T-helper 2 cell treated with Interferon-gamma antibody and Interleukin-4, amounts not matched to agents 5 μg/mL and 100 μg/mL, for 36 hours (primary cell): ENCODE results near the gene OMA1.

ENCODE experiments used
- DNase-seq: peaks from one replicate; pipeline ENCODE4 v3.0.0; 2021; ENCODE audit warnings: low spot score
- H3K27ac Mint-ChIP-seq: one replicate; pipeline ENCODE4 v1.8.0; 2021; ENCODE audit warnings: mild to moderate bottlenecking, mixed read lengths
- H3K27me3 Mint-ChIP-seq: one replicate; pipeline ENCODE4 v1.8.0; 2021; ENCODE audit warnings: low read depth, mixed read lengths
- H3K36me3 Mint-ChIP-seq: one replicate; pipeline ENCODE4 v1.8.0; 2021; ENCODE audit warnings: low read depth, mixed read lengths
- H3K4me1 Mint-ChIP-seq: one replicate; pipeline ENCODE4 v1.8.0; 2021; ENCODE audit warnings: low read depth, mixed read lengths
- H3K4me3 Mint-ChIP-seq: one replicate; pipeline ENCODE4 v1.8.0; 2022; ENCODE audit warnings: mild to moderate bottlenecking, moderate library complexity, mixed read lengths
- H3K9me3 Mint-ChIP-seq: one replicate; pipeline ENCODE4 v1.8.0; 2021; ENCODE audit warnings: mixed read lengths

OMA1 gene

DNA sequence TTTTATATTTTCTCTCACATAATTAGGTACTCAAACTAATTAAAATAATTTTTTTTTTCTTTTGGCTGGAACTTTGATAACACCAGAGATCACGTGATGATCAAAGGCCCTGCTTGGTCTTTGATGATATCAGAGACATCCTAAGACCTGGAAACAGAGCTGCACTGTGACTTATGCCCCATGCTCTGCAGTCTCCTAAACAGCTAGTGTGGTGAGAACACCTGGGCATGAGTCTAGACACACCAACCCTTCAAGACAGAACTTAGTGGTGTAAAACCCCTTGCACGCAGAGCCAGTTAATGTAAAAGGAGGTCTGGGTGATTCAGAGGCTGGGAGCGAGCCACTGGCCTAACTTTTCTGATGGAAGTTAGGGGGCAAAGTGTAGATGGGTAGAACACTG is 70.3 kb downstream of the OMA1 start:
- H3K9me3 Mint-ChIP-seq = no peaks in the 10 kb centered on the region
- no peaks in the 10 kb centered on the region for H3K27me3 Mint-ChIP-seq
- no peak for DNase-seq
- no peaks in the 10 kb centered on the region for H3K4me1 Mint-ChIP-seq
- H3K4me3 Mint-ChIP-seq = no peak overlapping the region
- no peak overlapping the region for H3K27ac Mint-ChIP-seq
- H3K36me3 Mint-ChIP-seq = no peaks in the 10 kb centered on the region

DNA sequence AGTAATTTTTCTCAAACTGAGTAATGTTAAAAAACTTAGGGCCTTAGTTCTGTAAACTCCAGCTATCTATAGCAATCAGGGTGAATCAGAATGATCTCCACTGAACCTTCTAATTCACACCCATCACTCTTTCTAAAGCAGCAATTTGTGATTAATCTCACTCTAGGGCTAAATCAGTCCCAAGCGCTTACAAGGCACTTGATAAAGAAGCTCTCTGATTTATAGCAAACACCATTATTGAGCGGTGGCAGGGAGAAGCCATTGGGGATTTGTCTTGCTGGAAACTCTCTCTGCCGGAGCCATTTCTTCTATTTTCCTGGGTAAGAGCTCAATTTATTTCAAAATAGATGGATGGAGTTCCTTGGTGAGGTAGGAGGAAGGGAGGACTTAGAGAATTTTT is 77.0 kb downstream of the OMA1 start:
- H3K4me1 Mint-ChIP-seq = no peaks in the 10 kb centered on the region
- H3K9me3 Mint-ChIP-seq = no peaks in the 10 kb centered on the region
- no peak overlapping the region for H3K27ac Mint-ChIP-seq
- no peaks in the 10 kb centered on the region for H3K27me3 Mint-ChIP-seq
- H3K4me3 Mint-ChIP-seq = no peak overlapping the region
- DNase-seq = no peak
- H3K36me3 Mint-ChIP-seq = no peaks in the 10 kb centered on the region

DNA sequence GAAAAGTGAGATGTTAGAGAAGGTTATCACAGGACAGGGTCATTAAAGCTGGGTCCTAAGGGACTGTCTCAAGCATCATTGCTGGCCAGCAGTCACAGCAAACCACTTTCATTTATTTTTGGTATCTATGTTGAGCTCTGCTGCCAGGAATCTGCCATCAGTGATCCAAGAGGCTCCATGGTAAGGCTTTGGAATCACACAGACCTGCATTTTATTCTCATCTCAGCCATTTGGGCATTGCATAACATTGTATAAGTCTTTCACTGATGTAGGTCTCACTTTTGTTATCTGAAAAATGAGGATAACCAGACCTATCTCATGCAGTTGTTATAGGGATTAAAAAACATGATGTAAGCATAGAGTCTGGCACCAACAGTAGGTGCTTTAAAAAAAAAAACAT is 77.5 kb downstream of the OMA1 start:
- no peak for DNase-seq
- Mint-ChIP-seq H3K4me3 (no peak overlapping the region), H3K27ac (no peak overlapping the region), H3K9me3 (no peaks in the 10 kb centered on the region), H3K4me1 (no peaks in the 10 kb centered on the region), H3K36me3 (no peaks in the 10 kb centered on the region), H3K27me3 (no peaks in the 10 kb centered on the region)

DNA sequence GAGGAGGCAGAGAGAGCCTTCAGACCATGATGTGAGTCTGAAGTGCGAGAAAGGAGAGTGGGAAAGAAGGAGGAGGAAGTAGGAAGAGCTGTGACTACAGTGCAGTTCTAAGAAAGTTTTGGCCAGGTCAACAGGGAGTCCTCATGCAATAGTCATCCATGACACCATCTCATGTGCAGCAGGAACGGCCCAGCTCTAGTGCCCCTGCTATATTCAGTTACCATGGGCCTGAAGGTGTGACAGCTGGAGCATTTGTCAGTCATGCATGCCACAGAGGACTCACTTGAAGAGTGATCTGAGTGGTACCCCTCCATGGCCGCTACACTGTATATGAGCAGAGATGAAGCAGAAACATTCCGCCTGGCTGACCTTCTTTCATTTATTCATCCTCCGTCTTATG is 77.9 kb downstream of the OMA1 start:
- Mint-ChIP-seq H3K27me3 (no peaks in the 10 kb centered on the region), H3K27ac (no peak overlapping the region), H3K4me1 (no peaks in the 10 kb centered on the region), H3K4me3 (no peak overlapping the region), H3K9me3 (no peaks in the 10 kb centered on the region), H3K36me3 (no peaks in the 10 kb centered on the region)
- no peak for DNase-seq

DNA sequence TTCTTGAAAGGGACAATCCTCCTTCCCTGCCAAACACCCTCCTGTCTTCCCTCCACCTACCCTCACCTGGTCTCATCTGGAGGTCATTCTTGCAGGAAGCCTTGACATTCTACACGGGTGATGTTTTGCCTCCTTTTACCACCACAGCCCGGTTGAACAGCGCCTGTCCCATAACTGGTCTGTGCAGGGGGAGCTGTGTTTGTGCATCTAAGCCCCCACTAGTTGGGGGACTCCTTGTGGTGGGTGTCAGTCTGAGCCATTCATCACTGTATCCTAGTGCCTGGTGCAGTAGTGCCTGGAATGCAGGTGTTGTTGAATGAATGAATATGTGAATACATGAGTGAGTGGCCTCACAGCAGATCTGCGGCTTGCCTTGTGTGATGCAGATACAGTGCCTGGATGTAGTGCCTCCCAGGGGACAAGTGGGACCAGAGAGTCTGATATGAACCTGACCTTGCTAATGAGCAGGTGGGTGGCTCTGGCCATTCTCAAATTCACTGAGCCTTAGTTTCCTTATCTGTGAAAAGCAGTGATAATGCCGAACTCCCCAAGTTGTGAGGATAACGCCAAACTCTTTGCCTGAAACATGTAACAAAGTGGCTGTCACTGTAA is 79.8 kb downstream of the OMA1 start:
- Mint-ChIP-seq H3K36me3 (no peaks in the 10 kb centered on the region), H3K9me3 (no peaks in the 10 kb centered on the region)

DNA sequence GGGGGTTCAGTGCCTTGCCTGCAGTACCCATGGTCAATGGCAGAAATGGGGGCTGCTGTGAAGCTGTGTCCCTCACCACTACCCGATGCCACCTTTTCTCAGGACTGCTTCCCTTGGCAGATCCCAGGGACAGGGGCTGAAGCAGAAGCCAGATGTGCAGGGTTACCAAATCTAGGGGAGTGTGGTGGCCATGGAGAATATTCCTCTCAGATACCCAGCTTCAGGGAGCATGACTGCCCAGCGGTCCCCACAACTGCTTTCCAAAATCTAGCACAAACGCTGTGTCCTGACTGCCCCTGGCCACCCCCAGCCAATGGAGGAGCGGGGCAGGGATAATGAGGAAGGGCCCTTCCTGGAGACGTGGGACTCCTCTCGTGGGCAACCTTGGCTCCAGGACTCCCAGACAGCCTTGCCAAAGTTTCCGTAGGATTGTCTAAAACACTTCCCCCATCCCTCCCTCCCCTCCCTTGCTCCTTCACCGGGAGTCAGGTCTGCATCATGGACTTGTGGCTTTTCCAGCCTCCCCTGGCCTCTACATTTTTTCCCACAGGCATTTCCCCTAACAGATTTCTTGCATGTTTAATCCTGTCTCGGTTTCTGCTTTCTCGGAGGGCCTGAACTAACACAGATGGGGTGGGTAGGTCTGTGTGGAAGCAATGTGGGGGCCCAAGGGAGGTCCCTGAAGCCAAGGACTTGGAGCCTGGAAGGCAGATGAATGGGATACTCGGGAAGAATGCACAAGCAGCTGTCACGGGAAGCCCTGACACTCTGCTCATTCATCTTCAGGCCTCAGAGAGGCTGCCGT is 80.5 kb downstream of the OMA1 start:
- H3K4me1 Mint-ChIP-seq = no peaks in the 10 kb centered on the region
- H3K27ac Mint-ChIP-seq = no peak overlapping the region
- DNase-seq = no peak
- H3K4me3 Mint-ChIP-seq = no peak overlapping the region
- no peaks in the 10 kb centered on the region for H3K27me3 Mint-ChIP-seq
- H3K36me3 Mint-ChIP-seq = no peaks in the 10 kb centered on the region
- H3K9me3 Mint-ChIP-seq = no peaks in the 10 kb centered on the region

More for the DNA sequence above, 79.8 kb downstream of the OMA1 start:
- H3K27ac Mint-ChIP-seq = no peak overlapping the region
- no peaks in the 10 kb centered on the region for H3K27me3 Mint-ChIP-seq
- no peak overlapping the region for H3K4me3 Mint-ChIP-seq
- no peaks in the 10 kb centered on the region for H3K4me1 Mint-ChIP-seq
- no peak for DNase-seq

DNA sequence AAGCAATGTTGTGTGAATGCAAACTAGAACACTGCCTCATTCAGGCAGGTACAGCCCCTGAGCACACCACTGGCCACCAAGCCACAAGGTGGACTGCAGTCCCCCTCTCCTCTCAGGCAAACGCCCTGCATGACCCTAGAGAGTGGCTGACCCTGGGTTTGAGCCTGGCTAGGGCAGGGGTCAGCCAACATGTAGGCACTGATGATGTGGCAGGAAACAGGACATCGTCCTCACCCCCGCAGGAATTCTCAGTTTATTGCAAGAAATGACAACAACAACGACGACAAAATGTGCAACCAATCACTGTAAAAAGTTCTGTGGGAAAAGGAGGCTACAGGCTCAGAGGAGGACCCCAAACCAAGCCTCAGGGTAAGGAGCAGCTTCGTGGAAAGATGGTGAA is 81.3 kb downstream of the OMA1 start:
- no peaks in the 10 kb centered on the region for H3K4me1 Mint-ChIP-seq
- no peak overlapping the region for H3K4me3 Mint-ChIP-seq
- no peak overlapping the region for H3K27ac Mint-ChIP-seq
- H3K36me3 Mint-ChIP-seq = no peaks in the 10 kb centered on the region
- no peak for DNase-seq
- H3K9me3 Mint-ChIP-seq = no peaks in the 10 kb centered on the region
- H3K27me3 Mint-ChIP-seq = no peaks in the 10 kb centered on the region

DNA sequence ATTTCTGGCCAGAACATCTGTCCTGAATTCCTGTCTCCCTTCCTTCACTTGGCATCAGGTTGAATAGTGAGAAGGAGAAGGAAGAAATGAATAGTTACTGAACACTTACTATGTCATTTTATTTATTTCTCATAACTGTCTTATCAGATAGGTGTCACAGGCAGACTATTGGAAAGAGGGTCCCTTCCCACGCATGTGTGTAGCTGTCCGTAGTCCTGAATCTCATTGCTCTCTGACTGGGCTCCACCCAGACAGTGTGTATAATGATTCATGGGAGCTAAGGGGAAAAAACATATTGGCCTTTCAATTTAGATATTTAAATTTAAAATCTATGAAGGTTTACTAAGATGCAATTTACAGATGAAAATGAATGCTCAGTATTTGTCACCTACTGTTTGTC is 86.1 kb downstream of the OMA1 start:
- H3K4me3 Mint-ChIP-seq = no peak overlapping the region
- H3K4me1 Mint-ChIP-seq = no peaks in the 10 kb centered on the region
- no peak for DNase-seq
- H3K9me3 Mint-ChIP-seq = no peaks in the 10 kb centered on the region
- H3K27me3 Mint-ChIP-seq = no peaks in the 10 kb centered on the region
- no peak overlapping the region for H3K27ac Mint-ChIP-seq
- no peaks in the 10 kb centered on the region for H3K36me3 Mint-ChIP-seq

DNA sequence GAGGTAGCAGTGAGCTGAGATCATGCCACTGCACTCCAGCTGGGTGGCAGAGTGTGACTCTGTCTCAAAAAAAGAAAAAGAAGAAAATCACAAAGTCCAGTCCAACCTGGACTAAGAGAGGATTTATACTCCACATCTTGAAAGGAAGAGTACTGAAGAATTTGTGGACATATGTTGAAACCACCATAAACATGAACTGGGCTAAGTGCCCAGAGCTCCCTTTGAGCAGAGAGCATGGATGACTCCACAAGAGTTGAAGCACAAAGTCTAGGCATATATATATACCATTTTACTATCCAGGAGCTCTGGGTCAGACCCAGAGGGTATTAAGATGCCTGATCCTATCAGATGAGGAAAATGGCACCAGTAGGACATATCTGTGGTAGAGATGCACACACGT is 86.6 kb downstream of the OMA1 start:
- Mint-ChIP-seq H3K9me3 (no peaks in the 10 kb centered on the region), H3K4me1 (no peaks in the 10 kb centered on the region), H3K27ac (no peak overlapping the region), H3K4me3 (no peak overlapping the region), H3K36me3 (no peaks in the 10 kb centered on the region), H3K27me3 (no peaks in the 10 kb centered on the region)
- DNase-seq = no peak

DNA sequence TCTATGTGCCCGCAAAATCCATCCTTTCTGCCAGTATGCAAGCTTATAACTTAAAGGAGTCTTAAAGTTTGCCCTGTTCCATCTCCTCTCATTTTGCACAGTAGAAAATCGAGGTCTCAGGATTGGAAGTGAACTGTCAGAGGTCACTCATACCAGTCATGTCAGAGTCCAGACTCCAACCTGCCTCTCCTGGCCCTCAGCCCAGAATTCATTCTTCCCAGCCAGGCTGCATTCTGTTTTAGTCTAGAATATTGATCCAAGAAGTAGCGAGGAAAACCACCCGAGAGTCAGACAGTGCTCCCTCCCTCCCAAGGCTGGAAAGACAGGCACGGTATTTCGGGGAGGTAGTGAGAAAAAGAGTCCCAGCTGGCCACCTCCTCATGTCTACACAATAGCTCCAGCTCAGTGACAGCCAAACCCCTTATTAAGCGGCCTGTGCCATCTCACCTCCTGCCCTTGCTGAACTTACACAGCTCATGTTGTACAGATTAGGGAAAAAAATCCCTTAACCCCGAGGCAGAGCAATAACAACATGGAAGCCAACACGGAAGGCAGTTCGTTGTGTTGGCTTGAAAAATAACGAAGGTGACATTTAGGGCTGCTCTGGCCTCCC is 89.4 kb downstream of the OMA1 start:
- Mint-ChIP-seq H3K27ac (no peak overlapping the region), H3K9me3 (no peaks in the 10 kb centered on the region), H3K4me1 (no peaks in the 10 kb centered on the region), H3K27me3 (no peaks in the 10 kb centered on the region), H3K4me3 (no peak overlapping the region), H3K36me3 (no peaks in the 10 kb centered on the region)
- DNase-seq = no peak

DNA sequence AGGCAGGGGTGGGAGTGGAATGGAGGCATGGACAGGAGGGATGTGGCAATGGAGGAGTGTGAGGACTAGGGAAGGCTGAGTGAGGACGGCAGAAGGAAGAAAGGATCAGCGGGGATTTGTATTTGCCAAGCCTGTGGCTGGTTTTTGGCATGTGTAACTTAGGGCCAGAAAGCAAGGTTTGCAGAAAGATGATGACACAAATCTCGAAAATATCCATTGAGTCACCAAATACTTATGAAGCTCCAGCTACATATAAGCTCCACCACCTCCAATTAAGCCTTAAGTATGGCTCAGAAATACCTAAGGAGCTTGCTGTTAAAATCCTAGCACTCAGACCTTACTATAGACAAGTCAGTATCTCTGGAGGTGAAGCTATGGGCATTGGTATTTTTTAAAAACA is 90.1 kb downstream of the OMA1 start:
- H3K27ac Mint-ChIP-seq = no peak overlapping the region
- H3K4me1 Mint-ChIP-seq = no peaks in the 10 kb centered on the region
- no peaks in the 10 kb centered on the region for H3K36me3 Mint-ChIP-seq
- no peaks in the 10 kb centered on the region for H3K9me3 Mint-ChIP-seq
- no peak overlapping the region for H3K4me3 Mint-ChIP-seq
- no peak for DNase-seq
- no peaks in the 10 kb centered on the region for H3K27me3 Mint-ChIP-seq

DNA sequence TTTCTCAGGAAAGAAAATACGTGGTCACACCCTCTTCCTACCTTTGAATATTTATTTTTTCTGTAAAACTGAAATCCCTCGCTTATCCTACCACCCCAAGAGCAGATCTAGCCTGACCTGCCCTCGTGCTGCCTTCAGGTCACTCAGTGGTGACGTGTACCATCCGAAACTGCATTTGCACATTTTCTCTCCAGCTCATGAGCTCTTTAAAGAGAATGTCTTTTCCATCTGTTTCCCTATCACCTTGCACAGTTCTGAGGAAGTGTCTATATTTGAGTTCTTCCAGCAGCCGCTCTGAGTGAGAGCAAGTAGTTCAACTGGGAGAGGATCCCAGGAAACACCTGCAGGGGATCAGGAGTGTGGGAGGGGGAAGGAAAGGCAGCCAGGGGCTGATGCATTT is 91.7 kb downstream of the OMA1 start:
- no peaks in the 10 kb centered on the region for H3K36me3 Mint-ChIP-seq
- H3K27me3 Mint-ChIP-seq = no peaks in the 10 kb centered on the region
- no peaks in the 10 kb centered on the region for H3K4me1 Mint-ChIP-seq
- H3K27ac Mint-ChIP-seq = no peak overlapping the region
- H3K4me3 Mint-ChIP-seq = no peak overlapping the region
- no peaks in the 10 kb centered on the region for H3K9me3 Mint-ChIP-seq
- DNase-seq = no peak

DNA sequence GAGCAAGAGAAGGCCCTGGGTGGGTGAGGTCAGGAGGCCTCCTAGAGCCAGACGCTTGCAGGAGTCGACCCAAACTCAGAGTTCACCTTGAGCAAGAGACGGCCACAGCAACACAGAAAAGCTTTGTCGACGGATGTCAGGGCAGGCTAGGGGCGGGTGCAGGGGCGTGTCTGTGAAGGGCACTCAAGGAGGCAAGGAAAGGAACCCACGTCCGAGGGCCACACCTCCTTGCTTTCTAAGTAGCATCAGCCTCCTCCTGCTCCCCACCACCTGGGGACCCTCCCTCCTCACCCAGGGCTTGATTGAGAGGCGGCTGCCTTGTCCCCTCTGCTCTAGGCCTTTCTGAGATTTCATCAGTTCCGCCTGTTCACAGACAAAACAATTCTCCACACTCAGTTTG is 92.1 kb downstream of the OMA1 start:
- Mint-ChIP-seq H3K27me3 (no peaks in the 10 kb centered on the region), H3K4me3 (no peak overlapping the region), H3K4me1 (no peaks in the 10 kb centered on the region), H3K36me3 (no peaks in the 10 kb centered on the region), H3K9me3 (no peaks in the 10 kb centered on the region), H3K27ac (no peak overlapping the region)
- DNase-seq = no peak

DNA sequence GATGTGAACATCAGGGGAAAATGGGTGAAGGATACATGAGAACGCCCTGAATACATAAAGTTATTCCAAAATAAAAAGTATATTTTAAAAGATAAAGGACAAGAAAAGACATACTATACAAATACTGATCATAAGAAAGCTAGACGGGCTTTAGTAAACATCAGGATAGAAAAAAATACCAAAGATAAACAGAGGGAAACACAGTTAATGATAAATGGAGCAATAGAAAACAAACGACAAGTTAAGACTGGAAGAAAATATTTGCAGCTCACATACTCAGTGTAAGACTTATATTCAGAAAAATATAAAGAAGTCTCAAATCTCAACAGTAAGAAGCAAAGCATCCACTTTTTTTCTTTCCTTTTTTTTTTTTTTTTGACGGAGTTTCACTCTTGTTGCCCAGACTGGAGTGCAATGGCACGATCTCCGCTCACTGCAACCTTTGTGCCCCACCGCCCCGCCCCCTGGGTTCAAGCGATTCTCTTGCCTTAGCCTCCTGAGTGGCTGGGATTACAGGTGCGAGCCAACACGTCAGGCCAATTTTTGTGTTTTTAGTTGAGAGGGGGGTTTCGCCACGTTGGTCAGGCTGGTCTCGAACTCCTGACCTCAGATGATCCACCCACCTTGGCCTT is 94.8 kb downstream of the OMA1 start:
- Mint-ChIP-seq H3K27me3 (no peaks in the 10 kb centered on the region), H3K4me1 (no peaks in the 10 kb centered on the region), H3K36me3 (no peaks in the 10 kb centered on the region), H3K4me3 (no peak overlapping the region), H3K9me3 (no peaks in the 10 kb centered on the region), H3K27ac (no peak overlapping the region)
- no peak for DNase-seq
